ENCODE measurements around the gene VKORC1L1. TPM values are rescaled to one million over a fixed set of nuclear protein-coding genes. Genes with fewer than 3 reads are reported as not detected.

VKORC1L1 gene
- 13.0 and 13.7 TPM in 2 replicates for total RNA-seq

DNA sequence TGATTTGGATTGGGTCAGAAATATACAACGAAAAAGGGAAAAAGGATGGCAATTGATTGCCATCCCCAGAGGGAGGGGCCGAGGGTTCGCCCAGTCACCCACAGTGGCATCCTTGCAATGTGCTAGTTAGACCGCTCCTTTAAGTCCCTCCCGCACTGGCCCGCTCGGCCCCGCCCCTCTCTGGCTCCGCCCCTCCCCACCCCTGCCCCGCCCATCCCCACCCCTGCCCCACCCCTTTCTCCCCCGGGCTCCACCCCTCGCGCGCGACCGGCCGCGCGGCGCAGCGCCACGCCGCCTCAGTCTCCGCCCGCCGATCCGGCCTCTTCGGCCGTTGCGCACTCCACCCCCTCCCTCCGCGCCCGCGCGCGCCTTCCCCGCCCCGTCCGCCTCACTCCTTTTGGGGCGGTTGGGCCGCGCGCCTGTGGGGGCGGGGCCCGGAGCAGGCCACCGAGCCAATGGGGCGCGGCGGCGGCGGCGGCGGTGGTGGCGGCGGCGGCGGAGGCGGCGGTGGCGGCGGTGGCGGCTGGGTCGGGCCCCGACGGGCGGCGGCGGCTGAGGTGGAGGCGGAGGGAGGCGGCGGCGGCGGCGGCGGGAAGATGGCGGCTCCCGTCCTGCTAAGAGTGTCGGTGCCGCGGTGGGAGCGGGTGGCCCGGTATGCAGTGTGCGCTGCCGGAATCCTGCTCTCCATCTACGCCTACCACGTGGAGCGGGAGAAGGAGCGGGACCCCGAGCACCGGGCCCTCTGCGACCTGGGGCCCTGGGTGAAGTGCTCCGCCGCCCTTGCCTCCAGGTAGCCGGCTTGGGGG lies at the start of gene VKORC1L1:
VKORC1L1 (plus strand) TSS at position 299 of the 806 bp plus-strand sequence; CDS start at position 597, 298 bp downstream.

DNA sequence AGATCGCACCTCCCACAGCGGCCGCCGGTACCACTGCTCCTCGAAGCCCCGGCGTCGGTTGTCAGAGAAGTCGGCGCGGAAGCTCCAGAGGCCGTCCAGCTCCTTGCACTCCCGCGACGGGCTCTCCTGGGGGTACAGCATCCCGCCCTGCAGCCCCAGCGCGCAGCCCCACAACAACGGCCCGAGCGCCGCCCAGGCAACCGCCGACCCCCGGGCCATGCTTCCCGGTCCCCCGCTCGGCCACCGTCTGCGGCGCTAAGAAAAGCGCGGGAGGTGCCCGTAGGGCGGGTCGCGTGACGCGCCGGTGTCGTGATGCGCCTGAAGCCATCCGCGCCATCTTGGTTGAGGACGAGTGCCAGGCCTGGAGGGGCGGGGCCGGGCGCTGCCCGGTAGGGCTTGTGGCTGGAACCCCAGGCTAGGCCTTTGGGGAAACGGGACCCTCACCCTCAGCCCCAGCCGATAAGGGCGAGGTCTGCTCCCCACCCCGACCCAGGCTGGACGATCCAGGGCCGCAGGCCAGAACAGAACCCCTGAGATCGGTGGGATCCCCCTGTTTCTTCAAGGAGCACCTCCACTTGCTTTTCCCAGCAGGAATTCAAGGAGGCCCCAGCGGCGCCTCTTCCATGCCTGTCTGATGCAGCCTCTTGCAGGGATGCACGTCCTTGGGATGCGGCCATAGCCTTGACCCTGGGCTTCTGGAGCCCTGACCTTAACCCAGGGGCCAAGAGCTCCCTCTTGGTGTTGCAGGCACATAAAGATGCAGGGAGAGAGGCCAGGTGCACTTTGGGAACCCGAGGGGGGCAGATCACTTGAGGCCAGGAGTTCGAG lies 109.3 kb downstream of the VKORC1L1 start, which contains the start of gene GUSB:
GUSB (minus strand) TSS at position 249 of the 828 bp plus-strand sequence; CDS start at position 219, 30 bp downstream.

Other genes starting within 250 kb of the VKORC1L1 start
- 23.8 and 26.0 TPM in 2 replicates for gene GUSB, start 109.1 kb downstream of the VKORC1L1 start, total RNA-seq
- gene ASL, start 202.7 kb downstream of the VKORC1L1 start, total RNA-seq, result 47.0 and 53.0 TPM in 2 replicates
- 27.0 and 29.4 TPM in 2 replicates for gene CRCP, start 241.8 kb downstream of the VKORC1L1 start, total RNA-seq

Data from aortic smooth muscle cell (primary cell).